GM23248 (cell line): ENCODE results near the gene LKAAEAR1. TPM values are rescaled to one million over a fixed set of nuclear protein-coding genes. Genes with fewer than 3 reads are reported as not detected.

Experiments
- DNase-seq: peaks from one replicate; pipeline ENCODE4 v3.0.0-alpha.2; 2015
- H2AFZ ChIP-seq: fragments of 200-600 bp; sonication (generic); 2 replicates; pipeline ENCODE4 v1.6.1; 2016; ENCODE audit warnings: antibody characterized with exemption
- H3F3A ChIP-seq: fragments of 200-600 bp; sonication (generic); 2 replicates; pipeline ENCODE4 v1.6.1; 2016; ENCODE audit warnings: mild to moderate bottlenecking, antibody characterized with exemption, mixed run types; ENCODE audit not compliant: insufficient read depth
- H3K27ac ChIP-seq: fragments of 200-600 bp; sonication (generic); 2 replicates; pipeline ENCODE4 v1.5.1; 2016; ENCODE audit warnings: mild to moderate bottlenecking
- H3K27me3 ChIP-seq: fragments of 200-600 bp; sonication (generic); replicated peaks from 2 replicates; pipeline ENCODE4 v1.6.1; 2016; ENCODE audit warnings: mild to moderate bottlenecking; ENCODE audit not compliant: insufficient read depth
- H3K36me3 ChIP-seq: fragments of 200-600 bp; sonication (generic); 2 replicates; pipeline ENCODE4 v1.6.1; 2016; ENCODE audit warnings: low read depth, mild to moderate bottlenecking
- H3K4me1 ChIP-seq: fragments of 200-600 bp; sonication (generic); 2 replicates; pipeline ENCODE4 v1.6.1; 2016; ENCODE audit warnings: mild to moderate bottlenecking; ENCODE audit not compliant: insufficient read depth
- H3K4me2 ChIP-seq: fragments of 200-600 bp; sonication (generic); one replicate; pipeline ENCODE4 v1.6.1; 2016; ENCODE audit warnings: mild to moderate bottlenecking; ENCODE audit not compliant: unreplicated experiment
- H3K4me3 ChIP-seq: fragments of 200-600 bp; sonication (generic); 2 replicates; pipeline ENCODE4 v1.5.1; 2016; ENCODE audit warnings: mild to moderate bottlenecking
- H3K79me2 ChIP-seq: fragments of 200-600 bp; sonication (generic); 2 replicates; pipeline ENCODE4 v1.6.1; 2016; ENCODE audit warnings: mild to moderate bottlenecking; ENCODE audit not compliant: insufficient read depth
- H3K9ac ChIP-seq: fragments of 200-600 bp; sonication (generic); 2 replicates; pipeline ENCODE4 v1.6.1; 2016; ENCODE audit warnings: mild to moderate bottlenecking
- H3K9me2 ChIP-seq: fragments of 200-600 bp; sonication (generic); 2 replicates; pipeline ENCODE4 v1.6.1; 2016; ENCODE audit warnings: mixed run types, mild to moderate bottlenecking, moderate library complexity; ENCODE audit not compliant: insufficient read depth
- H3K9me3 ChIP-seq: fragments of 200-600 bp; sonication (generic); one replicate; pipeline ENCODE4 v1.6.1; 2017; ENCODE audit warnings: low read depth
- H4K20me1 ChIP-seq: fragments of 200-600 bp; sonication (generic); 2 replicates; pipeline ENCODE4 v1.6.0; 2016; ENCODE audit not compliant: insufficient read depth
- EZH2 ChIP-seq: fragments of 200-600 bp; sonication (generic); IDR thresholded peaks from 2 replicates; pipeline ENCODE4 v1.6.1; 2018; ENCODE audit warnings: antibody characterized with exemption, mild to moderate bottlenecking; ENCODE audit not compliant: insufficient read depth, poor library complexity, severe bottlenecking
- EZH2phosphoT487 ChIP-seq: fragments of 200-600 bp; sonication (generic); IDR thresholded peaks from 2 replicates; pipeline ENCODE4 v1.6.1; 2018; ENCODE audit warnings: antibody characterized with exemption, moderate library complexity, mild to moderate bottlenecking, low read depth; ENCODE audit not compliant: insufficient read depth
- WGBS, 2 experiments: methylation state at CpG; one replicate each; pipeline ENCODE4 v1.1.6; 2015 to 2017; ENCODE audit warnings: low lambda C conversion rate in 2 of 2, low coverage in 1 of 2; ENCODE audit errors: missing lambda C conversion rate in 2 of 2; 5-methylcytosine and 5-hydroxymethylcytosine counted together
- in situ Hi-C: fragments of 300-500 bp; cut with MboI; formaldehyde crosslinking; loops from 2 replicates; pipeline ENCODE4 v1.15.0; 2020
- polyA plus RNA-seq: library from polyadenylated mRNA; unstranded; fragments of >200 nt; fragmentation: Nextera tagmentation; extraction: Ambion mirVana; gene quantifications from 2 replicates; pipeline ENCODE4 v1.2.1, GENCODE V29; 2016
- total RNA-seq: library from RNA; depleted of rRNA; stranded (reverse); fragments of >200 nt; shearing (Covaris generic); gene quantifications from 2 replicates; pipeline ENCODE4 v1.2.3, GENCODE V29; 2014

Gene LKAAEAR1
- total and polyA plus RNA-seq, 2 experiments from 2014 or later = 0.59 to 3.7 TPM

DNA sequence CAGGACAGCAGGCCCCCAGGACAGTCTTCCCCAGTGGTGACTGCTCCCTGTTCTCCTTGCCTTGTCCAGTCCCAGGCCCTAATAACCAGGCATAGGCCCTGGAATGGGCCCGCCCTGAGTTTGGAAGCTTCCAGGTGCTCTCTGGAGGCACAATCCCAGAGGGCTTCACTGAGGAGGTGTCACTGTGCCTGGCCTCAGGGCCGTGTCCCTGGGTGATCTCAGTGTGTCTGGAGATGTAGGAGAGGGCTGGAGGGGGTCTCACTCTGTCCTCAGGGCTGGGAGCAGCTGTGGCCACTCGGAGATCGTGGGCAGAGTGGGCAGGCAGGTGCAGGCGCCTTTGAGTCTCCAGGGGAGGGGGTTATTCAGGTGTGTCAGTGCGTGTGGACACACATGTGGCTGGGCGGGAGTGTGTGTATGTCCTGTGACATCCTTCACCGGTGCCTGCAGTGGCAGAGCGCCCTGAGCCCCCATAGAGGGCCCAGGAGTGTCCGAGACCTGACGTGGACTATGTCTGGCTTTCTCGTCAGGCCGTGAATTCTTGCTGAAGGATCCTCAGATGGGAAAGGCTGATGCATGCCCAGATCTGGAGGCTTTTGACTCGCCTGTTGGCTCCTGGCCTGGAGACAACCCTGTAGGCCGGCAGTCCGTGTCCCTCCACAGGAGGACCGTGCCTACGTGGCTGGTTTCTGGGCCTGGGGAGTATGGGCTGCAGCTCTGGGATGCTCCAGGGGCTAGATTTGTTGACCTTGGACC, 28.7 kb upstream of the LKAAEAR1 start:
- no peak for DNase-seq

DNA sequence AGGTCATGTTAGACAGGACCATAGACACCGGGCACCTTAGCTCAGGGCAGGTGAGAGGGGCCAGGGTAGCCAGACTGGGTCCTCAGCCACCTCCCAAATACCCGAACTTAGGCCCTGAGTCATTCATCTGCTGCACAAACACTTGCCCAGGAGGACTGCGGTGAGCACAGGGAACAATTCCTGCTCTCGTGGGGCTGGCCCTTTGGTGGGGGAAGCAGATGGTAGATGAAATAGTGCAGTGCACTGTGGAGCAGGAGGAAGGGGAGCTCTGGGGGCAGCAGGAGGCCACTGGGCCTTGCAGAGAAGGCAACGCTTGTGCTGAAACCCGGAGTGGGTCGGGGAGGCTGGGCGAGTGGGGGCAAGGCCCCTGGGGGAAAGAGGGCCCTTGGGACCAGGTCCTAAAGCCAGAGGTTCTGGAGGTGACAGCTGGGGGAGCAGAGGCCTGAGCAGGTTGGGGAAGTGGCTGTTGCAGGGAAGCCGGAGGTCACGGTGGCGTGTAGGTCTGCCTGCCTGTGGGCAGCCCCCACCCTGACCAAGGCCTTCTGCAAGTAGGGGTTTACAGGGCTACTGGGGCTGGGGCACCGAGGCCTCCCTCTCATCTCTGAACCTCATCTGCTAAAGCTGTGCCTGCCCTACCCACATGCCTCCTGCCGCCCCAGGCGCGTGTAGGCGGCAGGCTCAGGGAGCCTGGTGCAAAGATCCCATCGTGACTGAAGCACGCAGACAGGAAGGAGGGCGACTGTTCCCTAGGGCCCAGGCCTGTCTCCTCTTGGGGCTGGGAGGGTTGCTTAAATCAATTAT, 27.8 kb upstream of the LKAAEAR1 start:
- Histone ChIP-seq H3K9ac (no peak overlapping the region), H3K4me3 (no peak overlapping the region), H4K20me1 (no peaks in the 10 kb centered on the region), H3K79me2 (no peaks in the 10 kb centered on the region), H3K36me3 (no peaks in the 10 kb centered on the region), H3K27me3 (no peaks in the 10 kb centered on the region; the same call in 1 of the 2 replicates), H3K9me2 (no peaks in the 10 kb centered on the region), H2AFZ (no peak overlapping the region), H3K4me1 (no peaks in the 10 kb centered on the region), H3K27ac (no peak overlapping the region), H3F3A (no peaks in the 10 kb centered on the region), H3K9me3 (no peaks in the 10 kb centered on the region), H3K4me2 (no peak overlapping the region)
- WGBS, 2 experiments = 71 to 73% methylated on average over 14 to 19 of the region's 19 CpGs
- TF ChIP-seq EZH2 = no peak
- no peak for TF ChIP-seq EZH2phosphoT487
- in situ Hi-C loops = no loop called here
- DNase-seq = no peak

More for the DNA sequence above, 28.7 kb upstream of the LKAAEAR1 start:
- no peak overlapping the region for H2AFZ ChIP-seq
- H3K4me1 ChIP-seq = no peaks in the 10 kb centered on the region
- no peaks in the 10 kb centered on the region for H3F3A ChIP-seq
- in situ Hi-C loops = no loop called here
- no peaks in the 10 kb centered on the region for H3K9me2 ChIP-seq
- H3K36me3 ChIP-seq = no peaks in the 10 kb centered on the region
- H4K20me1 ChIP-seq = no peaks in the 10 kb centered on the region
- no peak overlapping the region for H3K4me2 ChIP-seq
- H3K79me2 ChIP-seq = no peaks in the 10 kb centered on the region
- H3K27me3 ChIP-seq = no peaks in the 10 kb centered on the region; the same call in 1 of the 2 replicates
- H3K27ac ChIP-seq = no peak overlapping the region
- no peak overlapping the region for H3K9ac ChIP-seq
- 42 to 50% methylated on average over 18 of the region's 18 CpGs for WGBS, 2 experiments
- H3K4me3 ChIP-seq = no peak overlapping the region
- TF ChIP-seq EZH2phosphoT487 (no peak), EZH2 (no peak)
- no peaks in the 10 kb centered on the region for H3K9me3 ChIP-seq

DNA sequence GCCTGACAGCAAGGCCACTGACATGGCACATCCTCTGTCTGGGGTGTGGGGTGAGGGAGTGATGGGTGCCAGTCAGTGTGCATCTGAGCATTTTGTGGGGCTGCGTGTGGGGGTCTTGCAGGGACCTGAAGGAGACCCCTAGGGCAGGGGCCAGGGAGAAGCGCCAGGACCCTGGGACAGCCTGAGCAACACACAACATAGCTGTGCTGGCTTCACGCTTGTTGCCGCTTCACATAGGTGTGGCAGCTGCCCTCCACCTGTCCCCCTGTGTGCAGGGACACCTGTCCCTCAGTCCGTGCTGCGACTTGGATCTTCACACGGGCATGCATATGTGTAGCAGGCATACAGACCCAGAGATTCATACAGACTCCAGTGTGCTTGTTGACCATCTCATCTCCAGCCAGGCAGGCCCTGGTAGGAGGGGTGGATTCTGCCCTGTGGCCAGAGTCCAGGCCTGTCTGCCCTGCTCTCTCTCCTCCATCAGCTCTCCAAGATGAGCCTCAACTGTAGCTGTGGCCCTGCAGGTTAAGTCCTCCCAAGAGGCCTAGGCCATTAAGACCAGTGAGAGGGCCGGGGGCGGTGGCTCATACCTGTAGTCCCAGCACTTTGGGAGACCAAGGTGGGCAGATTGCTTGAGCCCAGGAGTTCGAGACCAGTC, 26.3 kb upstream of the LKAAEAR1 start:
- TF ChIP-seq EZH2phosphoT487 = no peak
- TF ChIP-seq EZH2 = no peak
- Histone ChIP-seq H3K27me3 (no peaks in the 10 kb centered on the region; the same call in 1 of the 2 replicates), H2AFZ (no peak overlapping the region), H3F3A (no peaks in the 10 kb centered on the region), H3K36me3 (no peaks in the 10 kb centered on the region), H3K4me1 (no peaks in the 10 kb centered on the region), H3K9ac (no peak overlapping the region), H3K4me3 (no peak overlapping the region), H3K4me2 (no peak overlapping the region), H3K79me2 (no peaks in the 10 kb centered on the region), H3K9me3 (no peaks in the 10 kb centered on the region), H4K20me1 (no peaks in the 10 kb centered on the region), H3K27ac (no peak overlapping the region), H3K9me2 (no peaks in the 10 kb centered on the region)
- DNase-seq = no peak
- in situ Hi-C loops = no loop called here
- WGBS, 2 experiments = 56 to 68% methylated on average over 8 to 10 of the region's 10 CpGs

DNA sequence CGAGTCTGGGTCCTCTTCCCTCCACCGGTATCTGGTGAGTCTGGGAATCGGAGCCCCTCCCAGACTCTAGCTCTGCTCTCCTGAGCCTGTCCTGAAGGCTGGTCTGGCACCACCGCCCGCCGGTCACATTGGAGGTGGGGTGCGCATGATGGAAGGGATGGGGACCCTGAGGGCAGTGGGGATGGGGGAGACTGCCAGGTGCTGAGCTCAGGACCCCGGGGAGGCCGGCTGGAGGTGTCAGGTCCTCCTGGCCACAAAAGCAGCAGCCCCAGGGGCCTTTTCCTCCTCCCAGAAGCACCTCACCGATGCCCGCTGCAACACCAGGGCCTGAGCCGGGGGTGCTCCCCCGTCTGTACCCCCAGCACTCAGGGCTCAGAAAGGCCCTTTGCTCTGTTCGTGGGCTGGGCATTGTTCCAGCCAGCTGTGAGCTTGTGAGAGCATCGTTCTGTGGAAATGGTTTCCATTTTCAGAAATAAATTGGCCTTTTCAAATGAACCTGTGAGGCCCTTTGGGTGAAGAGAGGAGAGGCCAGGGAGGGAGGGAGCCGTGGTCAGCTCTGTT, 25.7 kb upstream of the LKAAEAR1 start:
- H3K9me2 ChIP-seq = no peaks in the 10 kb centered on the region
- no peaks in the 10 kb centered on the region for H3K79me2 ChIP-seq
- no peak overlapping the region for H3K9ac ChIP-seq
- H3K4me1 ChIP-seq = no peaks in the 10 kb centered on the region
- H3K36me3 ChIP-seq = no peaks in the 10 kb centered on the region
- no peaks in the 10 kb centered on the region for H3K9me3 ChIP-seq
- no peak for TF ChIP-seq EZH2phosphoT487
- no peak for TF ChIP-seq EZH2
- no peak overlapping the region for H3K4me2 ChIP-seq
- H3F3A ChIP-seq = no peaks in the 10 kb centered on the region
- H4K20me1 ChIP-seq = no peaks in the 10 kb centered on the region
- no peak for DNase-seq
- H3K4me3 ChIP-seq = no peak overlapping the region
- in situ Hi-C loops = no loop called here
- H2AFZ ChIP-seq = no peak overlapping the region
- H3K27ac ChIP-seq = no peak overlapping the region
- H3K27me3 ChIP-seq = no peaks in the 10 kb centered on the region; the same call in 1 of the 2 replicates
- 51 to 54% methylated on average over 13 to 16 of the region's 16 CpGs for WGBS, 2 experiments
